Activated CD8-positive, alpha-beta T cell treated with anti-CD3 and anti-CD28 coated beads for 36 hours (primary cell): ENCODE data around the gene PYGB. TPM values are rescaled to one million over a fixed set of nuclear protein-coding genes. Genes with fewer than 3 reads are reported as not detected.

ENCODE experiments used
- ATAC-seq: fragments of 200-7000 bp; cut with Tn5 transposase; one replicate; pipeline ENCODE4 v1.10.0; 2021; ENCODE audit warnings: mild to moderate bottlenecking, moderate library complexity
- CTCF ChIA-PET: fragments of 350-600 bp; sonication (Branson Sonifier 250); formaldehyde crosslinking; loops from one replicate; lab custom pipeline; 2021; ENCODE audit warnings: antibody characterized with exemption; lab: Charles Lee
- POLR2A ChIA-PET: fragments of 350-600 bp; sonication (Branson Sonifier 250); formaldehyde crosslinking; loops from one replicate; lab custom pipeline; 2021; ENCODE audit warnings: antibody characterized with exemption; lab: Charles Lee
- DNase-seq: peaks from one replicate; pipeline ENCODE4 v3.0.0-alpha.2; 2020
- H3K27ac Mint-ChIP-seq: one replicate; pipeline ENCODE4 v1.8.0; 2021; ENCODE audit warnings: mild to moderate bottlenecking, mixed read lengths
- H3K27me3 Mint-ChIP-seq: one replicate; pipeline ENCODE4 v1.8.0; 2021; ENCODE audit warnings: mixed read lengths
- H3K36me3 Mint-ChIP-seq: one replicate; pipeline ENCODE4 v1.8.0; 2021; ENCODE audit warnings: low read depth, mixed read lengths
- H3K4me1 Mint-ChIP-seq: one replicate; pipeline ENCODE4 v1.8.0; 2021; ENCODE audit warnings: low read depth, mixed read lengths
- H3K4me3 Mint-ChIP-seq: one replicate; pipeline ENCODE4 v1.8.0; 2021; ENCODE audit warnings: mild to moderate bottlenecking, moderate library complexity, mixed read lengths
- H3K9me3 Mint-ChIP-seq: one replicate; pipeline ENCODE4 v1.8.0; 2021; ENCODE audit warnings: mixed read lengths
- CTCF ChIP-seq: fragments of 200-600 bp; IDR thresholded peaks from one replicate; pipeline ENCODE4 v1.8.0; 2022; ENCODE audit warnings: antibody characterized with exemption, mild to moderate bottlenecking
- intact Hi-C: fragments of 100-400 bp; cut with micrococcal nuclease; formaldehyde crosslinking; loops from one replicate; pipeline ENCODE4 v1.10.0; 2022
- total RNA-seq, 2 experiments: library from RNA; stranded (reverse); gene quantifications; one replicate each; pipeline ENCODE4 v1.2.3, GENCODE V29; 2021

The PYGB gene
- total RNA-seq, 2 experiments from 2014 or later, result 26.1 to 26.5 TPM

- CTCF ChIA-PET, result no interaction called here
- intact Hi-C loops, result no loop called here
- H3K36me3 Mint-ChIP-seq, result peaks cover 22% of the 10 kb centered on the region
Measured at GRCh38 chr20:25270829-25271251, 23.0 kb downstream of the PYGB start.

DNA sequence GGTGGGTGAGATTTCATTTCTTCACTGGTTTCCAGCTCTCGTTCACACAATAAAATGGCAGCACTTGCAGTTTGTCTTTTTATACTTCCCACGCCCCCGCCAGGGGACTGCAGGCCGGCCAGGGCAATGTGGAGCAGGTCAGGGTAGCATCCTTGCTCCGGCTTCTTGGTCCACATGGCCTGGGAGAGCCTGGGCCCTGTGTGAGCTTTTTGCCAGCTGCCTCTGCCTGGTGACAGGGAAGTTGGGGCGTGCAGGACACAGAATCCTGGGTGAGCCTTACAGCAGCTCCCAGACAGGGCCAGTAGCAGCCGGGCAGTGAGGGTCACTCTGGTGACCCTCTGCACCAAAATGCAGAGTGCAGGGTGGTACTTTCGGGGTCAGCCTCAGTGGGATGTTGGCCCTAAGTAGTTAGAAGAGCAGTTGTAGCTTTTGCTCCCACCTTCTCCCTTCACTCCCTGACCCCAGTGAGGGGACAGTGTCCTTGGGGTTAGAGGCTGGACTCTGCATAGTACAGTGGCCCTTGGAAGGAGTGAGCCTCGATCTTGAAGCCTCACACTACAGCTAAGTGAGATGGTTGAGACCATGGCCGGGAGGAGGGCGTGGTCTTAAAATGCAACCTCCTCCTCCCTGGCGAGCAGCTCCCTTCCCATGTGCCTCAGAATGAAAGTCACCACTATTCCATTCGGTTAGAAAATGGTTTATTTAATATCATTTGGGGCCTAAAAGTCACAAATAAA lies 23.8 kb downstream of the PYGB start:
- Mint-ChIP-seq H3K4me3 (no peak overlapping the region), H3K27me3 (no peaks in the 10 kb centered on the region), H3K27ac (no peak overlapping the region), H3K36me3 (peaks cover 22% of the 10 kb centered on the region), H3K4me1 (peaks cover 6% of the 10 kb centered on the region), H3K9me3 (no peaks in the 10 kb centered on the region)
- POLR2A ChIA-PET, result no interaction called here
- intact Hi-C loops, result no loop called here
- no peak for DNase-seq
- no peak for TF ChIP-seq CTCF
- CTCF ChIA-PET, result interaction anchor here (1.2 kb wide), 1 partner anchor 11 kb away, joined by 3 read pairs; no protein-coding TSS in a partner anchor
- ATAC-seq, result no peak

More at GRCh38 chr20:25270829-25271251, 23.0 kb downstream of the PYGB start:
- H3K27ac Mint-ChIP-seq, result no peak overlapping the region
- no peak overlapping the region for H3K4me3 Mint-ChIP-seq
- H3K9me3 Mint-ChIP-seq, result no peaks in the 10 kb centered on the region
- no peaks in the 10 kb centered on the region for H3K27me3 Mint-ChIP-seq
- H3K4me1 Mint-ChIP-seq, result peaks cover 8% of the 10 kb centered on the region
- POLR2A ChIA-PET, result no interaction called here
- no peak for DNase-seq
- TF ChIP-seq CTCF, result no peak
- no peak for ATAC-seq

GRCh38 chr20:25272223-25273000 lies 24.5 kb downstream of the PYGB start:
- ATAC-seq, result no peak
- Mint-ChIP-seq H3K4me1 (no peaks in the 10 kb centered on the region), H3K36me3 (peaks cover 24% of the 10 kb centered on the region), H3K27ac (no peak overlapping the region), H3K27me3 (no peaks in the 10 kb centered on the region), H3K4me3 (no peak overlapping the region), H3K9me3 (no peaks in the 10 kb centered on the region)
- no peak for TF ChIP-seq CTCF
- POLR2A ChIA-PET, result no interaction called here
- DNase-seq, result no peak
- CTCF ChIA-PET, result interaction anchor here (1.2 to 1.3 kb wide), 2 partner anchors 11 to 12 kb away, joined by 3 read pairs; no protein-coding TSS in a partner anchor
- intact Hi-C loops, result no loop called here

GRCh38 chr20:25273046-25273445 lies 25.2 kb downstream of the PYGB start:
- Mint-ChIP-seq H3K4me1 (no peaks in the 10 kb centered on the region), H3K9me3 (no peaks in the 10 kb centered on the region), H3K27me3 (no peaks in the 10 kb centered on the region), H3K27ac (no peak overlapping the region), H3K4me3 (no peak overlapping the region), H3K36me3 (peaks cover 26% of the 10 kb centered on the region)
- no peak for TF ChIP-seq CTCF
- CTCF ChIA-PET, result interaction anchor here (1.3 kb wide), 1 partner anchor 12 kb away, joined by 3 read pairs; no protein-coding TSS in a partner anchor
- POLR2A ChIA-PET, result no interaction called here
- ATAC-seq, result no peak
- intact Hi-C loops, result no loop called here
- DNase-seq, result no peak
